Measurements from ENCODE around the gene OSTN.
A peak's percentile ranks its signal among the peaks of the same experiment; 100 is the strongest.

The OSTN gene

GRCh38 chr3:191234216-191234615 lies 35.2 kb downstream of the OSTN start:
- no peak for DNase-seq (ENCODE audit: extremely low read depth, low read depth)
- TF ChIP-seq CTCF (IDR thresholded peaks at IDR 0.05; ENCODE audit: low read depth, low read length), result no peak

- TF ChIP-seq CTCF (IDR thresholded peaks at IDR 0.05; ENCODE audit: low read depth, low read length), result no peak
- DNase-seq (ENCODE audit: extremely low read depth, low read depth), result no peak
These were observed 36.6 kb downstream of the OSTN start for GRCh38 chr3:191235331-191236314.

- peak; percentile 25 for DNase-seq (ENCODE audit: extremely low read depth, low read depth)
- no peak for TF ChIP-seq CTCF (IDR thresholded peaks at IDR 0.05; ENCODE audit: low read depth, low read length)
These were observed 37.6 kb downstream of the OSTN start for GRCh38 chr3:191236646-191237045.

- DNase-seq (ENCODE audit: extremely low read depth, low read depth), result no peak
- TF ChIP-seq CTCF (IDR thresholded peaks at IDR 0.05; ENCODE audit: low read depth, low read length), result no peak
These were observed 38.2 kb downstream of the OSTN start for GRCh38 chr3:191237047-191237882.

- no peak for DNase-seq (ENCODE audit: extremely low read depth, low read depth)
- no peak for TF ChIP-seq CTCF (IDR thresholded peaks at IDR 0.05; ENCODE audit: low read depth, low read length)
These were observed 39.3 kb downstream of the OSTN start for GRCh38 chr3:191238321-191238817.

GRCh38 chr3:191239407-191240031 lies 40.5 kb downstream of the OSTN start:
- no peak for TF ChIP-seq CTCF (IDR thresholded peaks at IDR 0.05; ENCODE audit: low read depth, low read length)
- DNase-seq (ENCODE audit: extremely low read depth, low read depth), result no peak
